Activated CD4-positive, CD25-positive, alpha-beta regulatory T cell treated with anti-CD3 and anti-CD28 coated beads, Interleukin-2, amount 50 U/mL, for 16 hours (primary cell): ENCODE results near the gene BRMS1L.
"Not testable (repeated sequence)": the region's sequence is repeated elsewhere in the genome, so short reads cannot be mapped to it uniquely, and the experiment has no call there.

ENCODE experiments used
- DNase-seq: peaks from one replicate; pipeline ENCODE4 v3.0.0-alpha.2; 2020; ENCODE audit warnings: low read depth, low spot score

The BRMS1L gene

DNA sequence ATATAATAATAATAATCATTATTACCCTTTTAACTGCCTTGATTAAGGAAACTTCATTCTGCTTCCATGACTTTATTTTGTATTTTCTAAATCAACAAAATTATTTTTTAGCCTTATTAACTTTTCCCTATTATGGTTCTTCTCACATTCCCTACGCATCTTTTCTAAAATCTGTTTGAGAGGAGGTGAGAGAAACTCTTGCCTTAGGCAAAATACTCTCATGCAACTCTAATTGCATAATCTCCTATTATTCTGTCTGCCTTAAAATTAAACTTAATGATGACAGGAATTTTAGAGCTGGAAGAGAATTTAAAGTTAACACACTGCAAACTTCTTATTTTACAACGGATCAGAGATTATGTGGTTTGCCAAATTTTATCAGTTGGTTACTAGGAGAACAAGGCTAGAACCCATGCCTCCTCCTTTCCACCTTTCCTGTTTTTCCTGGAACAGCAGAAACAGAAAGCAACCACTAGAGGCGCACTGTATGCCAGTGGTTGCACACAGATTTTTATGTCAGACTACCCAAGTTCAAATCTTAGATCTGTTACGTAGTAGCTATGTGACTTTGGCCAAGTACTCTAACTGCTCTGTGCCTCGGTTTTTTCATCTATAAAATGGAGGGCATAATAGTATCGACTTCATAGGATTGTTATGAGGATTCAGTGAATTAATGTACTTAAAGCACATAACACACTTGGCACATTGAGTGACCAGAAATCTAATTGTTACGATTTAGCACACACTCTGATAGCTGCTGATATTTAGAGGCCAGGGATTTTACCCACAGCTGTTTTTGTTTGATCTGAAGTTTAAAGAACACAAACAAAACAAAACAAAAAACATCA is 4.3 kb upstream of the BRMS1L start:
- no peak for DNase-seq

DNA sequence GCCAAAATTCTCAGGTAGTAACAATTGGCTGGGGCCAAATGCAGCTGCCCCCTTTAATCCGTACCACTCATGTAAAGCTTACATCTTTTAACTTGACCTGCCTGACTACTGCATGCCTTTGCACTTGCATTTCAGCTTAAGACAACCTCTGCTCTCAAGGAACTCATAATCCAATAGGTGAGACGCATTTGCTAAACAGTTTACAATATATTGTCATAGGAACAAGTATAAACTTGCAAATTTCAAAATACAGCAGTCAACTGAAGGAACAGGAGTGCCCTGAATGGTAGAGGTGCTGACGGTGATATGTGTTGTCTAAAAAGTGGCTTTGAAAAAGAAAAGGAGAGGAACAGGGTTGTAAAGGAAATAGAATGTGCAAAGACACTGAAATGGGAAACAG is 3.6 kb upstream of the BRMS1L start:
- no peak for DNase-seq

- DNase-seq, result not testable (repeated sequence)
Observed at GRCh38 chr14:35824446-35825165, 1.5 kb upstream of the BRMS1L start.

- no peak for DNase-seq
Observed at GRCh38 chr14:35825968-35826217, 245 bp upstream of the BRMS1L start.

DNA sequence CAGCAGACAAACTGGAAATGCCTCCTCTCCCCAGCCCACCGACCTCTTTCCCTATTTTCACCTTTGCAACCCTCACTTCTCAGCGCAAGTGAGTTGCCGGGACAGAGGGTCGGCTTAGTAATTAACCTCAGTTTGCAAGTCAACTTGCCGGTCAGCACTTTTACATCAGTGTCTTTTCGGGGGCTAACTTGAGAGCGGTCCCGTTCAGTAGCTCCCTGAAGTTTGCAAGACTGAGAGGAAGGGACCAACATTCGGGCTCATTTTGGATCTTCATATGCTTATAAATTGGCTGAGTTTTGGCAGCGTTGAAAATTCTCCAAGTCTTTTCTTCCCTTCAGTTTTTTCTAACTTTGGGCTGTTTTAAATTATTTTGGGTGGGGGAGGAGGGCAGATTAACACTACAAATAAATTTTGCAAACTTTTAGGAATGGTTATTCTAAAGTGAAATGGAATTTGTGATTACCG is 846 bp downstream of the BRMS1L start:
- DNase-seq, result no peak

GRCh38 chr14:35827678-35828472 is 1.7 kb downstream of the BRMS1L start:
- no peak for DNase-seq

DNA sequence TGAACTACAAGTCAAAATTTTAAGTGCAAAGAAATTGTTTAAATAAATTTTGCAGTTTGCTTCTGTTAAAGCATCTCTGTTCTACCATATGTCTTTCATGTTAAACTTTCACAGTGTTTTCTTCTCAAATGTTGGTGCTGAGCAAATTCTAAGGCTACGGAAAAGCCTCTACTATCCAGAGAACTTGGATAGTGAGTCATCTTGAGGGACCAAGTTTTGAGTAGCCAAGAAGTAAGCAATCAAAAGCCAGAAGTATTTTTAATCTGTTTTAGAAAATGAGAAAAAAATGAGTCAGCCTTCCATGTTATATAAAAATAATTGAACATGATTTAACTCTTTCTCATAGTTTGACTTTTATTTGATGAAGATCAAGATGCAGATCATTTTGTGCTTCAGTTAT is 3.3 kb downstream of the BRMS1L start:
- no peak for DNase-seq

DNA sequence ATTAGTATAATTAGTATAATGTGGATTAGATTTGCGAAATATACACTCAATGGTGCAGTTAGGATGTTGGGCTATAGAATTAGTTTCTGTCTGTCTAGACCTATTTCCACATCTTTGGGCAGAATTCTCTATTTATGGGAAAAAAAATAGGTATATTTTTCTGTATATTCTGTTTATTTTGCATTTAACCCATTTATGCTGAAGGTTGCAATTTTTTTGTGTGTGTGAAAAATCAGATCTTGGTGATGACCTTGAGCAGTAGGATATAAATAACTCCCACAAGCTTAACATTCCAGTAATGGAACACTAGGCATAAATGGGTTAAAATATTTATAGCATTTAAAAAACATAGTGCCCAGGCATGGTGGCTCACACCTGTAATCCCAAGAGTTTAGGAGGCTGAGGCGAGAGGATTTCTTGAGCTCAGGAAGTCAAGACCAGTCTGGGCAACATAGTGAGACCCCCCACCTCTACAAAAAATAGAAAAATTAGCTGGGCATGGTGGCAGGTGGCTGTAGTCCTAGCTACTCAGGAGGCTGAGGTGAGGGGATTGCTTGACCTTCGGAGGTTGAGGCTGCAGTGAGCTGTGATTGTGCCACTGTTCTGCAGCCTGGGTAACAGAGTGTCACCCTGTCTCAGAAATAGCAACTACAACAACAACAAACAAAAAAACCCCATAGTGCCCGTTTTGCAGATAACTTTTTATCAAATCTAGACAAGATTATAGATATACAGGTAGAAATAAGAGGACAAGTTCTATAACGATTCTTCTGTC is 9.3 kb downstream of the BRMS1L start:
- DNase-seq, result no peak

DNA sequence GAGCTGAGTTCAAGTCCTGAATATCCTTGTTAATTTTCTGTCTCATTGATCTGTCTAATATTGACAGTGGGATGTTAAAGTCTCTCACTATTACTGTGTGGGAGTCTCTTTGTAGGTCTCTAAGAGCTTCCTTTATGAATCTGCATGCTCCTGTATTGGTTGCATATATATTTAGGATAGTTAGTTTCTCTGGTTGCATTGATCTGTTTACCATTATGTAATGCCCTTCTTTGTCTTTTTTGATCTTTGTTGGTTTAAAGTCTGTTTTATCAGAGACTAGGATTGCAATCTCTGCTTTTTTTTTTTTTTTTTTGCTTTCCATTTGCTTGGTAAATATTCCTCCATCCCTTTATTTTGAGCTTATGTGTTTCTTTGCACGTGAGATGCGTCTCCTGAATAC is 15.6 kb downstream of the BRMS1L start:
- DNase-seq, result not testable (repeated sequence)

DNA sequence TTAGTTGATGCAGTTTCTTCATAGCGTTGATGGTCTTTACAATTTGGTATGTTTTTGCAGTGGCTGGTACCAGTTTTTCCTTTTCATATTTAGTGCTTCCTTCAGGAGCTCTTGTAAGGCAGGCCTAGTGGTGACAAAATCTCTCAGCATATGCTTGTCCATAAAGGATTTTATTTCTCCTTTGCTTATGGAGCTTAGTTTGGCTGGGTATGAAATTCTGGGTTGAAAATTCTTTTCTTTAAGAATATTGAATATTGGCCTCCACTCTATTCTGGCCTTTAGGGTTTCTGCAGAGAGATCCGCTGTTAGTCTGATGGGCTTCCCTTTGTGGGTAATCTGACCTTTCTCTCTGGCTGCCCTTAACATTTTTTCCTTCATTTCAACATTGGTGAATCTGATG is 16.1 kb downstream of the BRMS1L start:
- DNase-seq, result not testable (repeated sequence)

DNA sequence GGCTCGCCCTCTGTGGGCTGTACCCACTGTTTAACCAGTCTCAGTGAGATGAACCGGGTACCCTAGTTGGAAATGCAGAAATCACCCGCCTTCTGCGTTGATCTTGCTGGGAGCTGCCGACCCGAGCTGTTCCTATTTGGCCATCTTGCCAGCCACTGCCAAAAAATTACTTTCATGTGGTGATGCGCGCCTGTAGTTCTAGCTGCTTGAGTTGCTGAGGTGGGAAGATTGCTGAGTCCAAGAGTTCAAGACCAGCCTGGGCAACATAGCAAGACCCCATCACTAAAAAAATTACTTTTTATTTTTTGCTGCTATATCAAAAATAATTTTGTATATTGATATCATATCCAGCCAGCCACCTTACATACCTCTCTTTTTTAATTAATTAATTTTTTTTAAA is 18.4 kb downstream of the BRMS1L start:
- no peak for DNase-seq

DNA sequence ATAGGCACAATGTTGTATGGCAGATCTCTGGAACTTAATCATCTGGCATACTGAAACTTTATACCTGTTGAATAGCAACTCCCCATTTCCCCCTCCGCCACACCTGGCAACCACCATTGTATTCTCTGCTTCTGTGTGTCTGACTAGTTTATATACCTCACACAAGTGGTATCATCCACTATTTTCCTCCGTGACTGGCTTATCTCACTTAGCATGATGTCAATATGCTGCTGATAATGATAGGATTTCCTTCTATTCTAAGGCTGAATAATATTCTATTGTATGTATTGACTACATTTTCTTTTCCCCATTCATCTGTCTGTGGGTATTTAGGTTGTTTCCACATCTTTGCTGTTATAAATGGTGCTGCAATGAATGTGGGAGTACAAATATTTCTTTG is 21.5 kb downstream of the BRMS1L start:
- DNase-seq, result no peak

GRCh38 chr14:35849122-35849521 is 23.0 kb downstream of the BRMS1L start:
- DNase-seq, result no peak

GRCh38 chr14:35851823-35852222 is 25.7 kb downstream of the BRMS1L start:
- no peak for DNase-seq

DNA sequence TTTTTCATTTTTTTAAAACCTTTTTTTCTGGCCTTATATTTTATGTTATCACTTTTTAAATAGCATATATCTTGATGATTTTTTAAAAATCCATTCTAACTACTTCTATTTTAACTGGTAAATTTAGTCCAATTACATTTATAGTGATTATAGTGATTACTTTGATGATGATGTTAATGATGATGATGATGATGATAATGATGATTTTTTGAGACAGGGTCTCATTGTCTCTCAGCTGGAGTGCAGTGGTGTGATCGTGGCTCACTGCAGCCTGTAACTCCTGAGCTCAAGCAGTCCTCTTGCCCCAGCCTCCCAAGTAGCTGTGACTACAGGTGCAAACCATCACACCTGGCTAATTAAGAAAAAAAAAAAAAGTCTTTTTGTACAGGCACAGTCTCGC is 27.1 kb downstream of the BRMS1L start:
- DNase-seq, result no peak

DNA sequence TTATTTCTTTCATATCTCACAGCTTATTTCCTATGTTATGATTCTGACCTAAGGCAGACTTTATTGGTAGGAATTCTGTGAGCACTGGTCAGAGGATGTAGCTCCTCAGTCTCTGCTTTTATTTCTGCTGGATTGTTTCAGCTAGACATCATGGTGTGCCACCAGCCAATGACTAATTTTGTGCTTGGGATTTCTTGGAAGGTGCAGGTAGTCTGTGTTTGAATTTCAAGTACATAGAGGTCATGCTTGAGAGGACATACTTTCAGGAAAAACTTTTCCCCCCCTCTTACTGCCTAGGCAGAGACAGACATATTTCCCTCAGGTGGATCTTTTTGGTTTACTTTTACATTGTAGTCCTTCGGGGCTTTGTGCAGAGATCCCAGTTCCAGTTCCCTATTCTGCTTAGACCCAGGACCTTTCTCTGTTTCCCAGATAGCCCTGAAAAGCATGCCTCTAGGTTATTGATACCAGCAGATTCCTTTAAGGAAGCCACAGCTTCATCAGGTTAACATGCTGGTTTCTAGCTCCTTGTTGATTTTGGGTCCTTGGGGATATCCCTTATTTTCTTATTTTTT is 28.6 kb downstream of the BRMS1L start:
- DNase-seq, result no peak

- no peak for DNase-seq
Observed at GRCh38 chr14:35855876-35856481, 29.8 kb downstream of the BRMS1L start.

- DNase-seq, result no peak
Observed at GRCh38 chr14:35858521-35859209, 32.5 kb downstream of the BRMS1L start.

DNA sequence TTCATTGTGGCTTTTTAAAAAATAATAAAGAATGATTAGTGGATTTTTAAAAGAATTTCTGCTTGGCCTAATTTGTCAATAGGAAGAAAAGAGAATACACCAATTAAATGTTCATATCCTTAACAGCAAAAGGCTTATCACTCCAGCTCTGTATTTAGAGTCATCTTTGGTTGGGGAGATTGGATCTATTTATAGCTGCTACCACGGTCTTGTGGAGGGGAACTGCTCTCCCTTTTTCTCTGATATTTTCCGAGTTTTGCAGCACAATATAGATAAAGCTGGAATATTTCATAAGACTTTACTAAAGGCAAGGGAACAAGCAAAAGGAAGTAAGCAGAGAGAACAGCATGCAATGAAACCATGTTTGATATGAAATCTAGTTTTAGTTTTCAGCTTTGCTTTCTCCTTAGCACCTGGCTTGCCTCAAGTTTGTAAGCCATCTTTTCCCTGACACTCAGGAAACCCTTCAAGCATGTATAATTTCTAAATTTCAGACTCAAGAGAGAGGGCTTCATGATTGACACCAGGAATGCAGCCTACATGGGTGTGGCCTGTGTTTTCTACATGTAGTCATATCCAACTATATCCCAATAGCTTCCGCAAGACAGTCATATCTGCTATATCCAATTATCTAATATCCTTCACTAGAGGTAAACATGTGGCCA is 35.2 kb downstream of the BRMS1L start:
- DNase-seq, result no peak
